Activated T-helper 17 cell treated with anti-CD3 and anti-CD28 coated beads, Interleukin-2, amount 50 U/mL, for 72 hours (primary cell): ENCODE results near the gene SMARCAL1. TPM values are rescaled to one million over a fixed set of nuclear protein-coding genes. Genes with fewer than 3 reads are reported as not detected.

Experiments used
- ATAC-seq: fragments of 150-1000 bp; cut with Tn5 transposase; replicated peaks from 2 replicates; pipeline ENCODE4 v1.10.0; 2021; ENCODE audit warnings: mild to moderate bottlenecking, moderate library complexity
- H3K27ac Mint-ChIP-seq: one replicate; pipeline ENCODE4 v1.8.0; 2022; ENCODE audit warnings: mixed read lengths
- H3K27me3 Mint-ChIP-seq: one replicate; pipeline ENCODE4 v1.8.0; 2022; ENCODE audit warnings: mixed read lengths
- H3K36me3 Mint-ChIP-seq: one replicate; pipeline ENCODE4 v1.8.0; 2022; ENCODE audit warnings: low read depth, mild to moderate bottlenecking, mixed read lengths
- H3K4me1 Mint-ChIP-seq: one replicate; pipeline ENCODE4 v1.8.0; 2022; ENCODE audit warnings: mixed read lengths
- H3K4me3 Mint-ChIP-seq: one replicate; pipeline ENCODE4 v1.8.0; 2022; ENCODE audit warnings: mild to moderate bottlenecking, mixed read lengths
- H3K9me3 Mint-ChIP-seq: one replicate; pipeline ENCODE4 v1.8.0; 2022; ENCODE audit warnings: mixed read lengths
- total RNA-seq, 2 donors: library from RNA; stranded (reverse); gene quantifications; one replicate each; pipeline ENCODE4 v1.2.3, GENCODE V29; 2022

The SMARCAL1 gene
- total RNA-seq, 2 donors from 2014 or later: 26.1 to 27.3 TPM

GRCh38 chr2:216408426-216409290, 3.6 kb upstream of the SMARCAL1 start:
- H3K27ac Mint-ChIP-seq: no peak overlapping the region
- no peaks in the 10 kb centered on the region for H3K9me3 Mint-ChIP-seq
- no peaks in the 10 kb centered on the region for H3K4me1 Mint-ChIP-seq
- ATAC-seq: no peak
- peaks cover 6% of the 10 kb centered on the region for H3K36me3 Mint-ChIP-seq
- peaks cover 8% of the 10 kb centered on the region for H3K27me3 Mint-ChIP-seq
- no peak overlapping the region for H3K4me3 Mint-ChIP-seq

DNA sequence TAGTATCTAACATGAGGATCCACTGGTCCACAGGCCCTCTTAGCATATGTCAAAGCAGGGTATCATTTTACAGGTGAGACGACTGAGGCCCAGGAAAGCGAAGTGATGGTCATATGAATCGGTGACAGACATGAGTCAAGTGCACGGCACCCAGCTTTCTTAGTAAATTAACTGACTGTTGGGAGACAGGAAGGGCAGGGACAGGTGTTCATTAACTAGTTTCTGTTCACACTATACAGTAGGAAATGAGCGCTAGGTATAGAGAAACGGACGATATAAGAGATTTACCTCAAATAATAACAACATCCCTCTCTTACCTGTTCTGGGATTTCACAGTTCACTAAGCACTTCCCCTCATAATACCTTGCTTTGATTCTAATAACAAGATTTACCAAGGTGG, 1.7 kb upstream of the SMARCAL1 start:
- Mint-ChIP-seq H3K4me1 (no peaks in the 10 kb centered on the region), H3K27me3 (peaks cover 7% of the 10 kb centered on the region), H3K9me3 (no peaks in the 10 kb centered on the region), H3K27ac (no peak overlapping the region), H3K36me3 (peaks cover 12% of the 10 kb centered on the region), H3K4me3 (no peak overlapping the region)
- ATAC-seq: no peak

DNA sequence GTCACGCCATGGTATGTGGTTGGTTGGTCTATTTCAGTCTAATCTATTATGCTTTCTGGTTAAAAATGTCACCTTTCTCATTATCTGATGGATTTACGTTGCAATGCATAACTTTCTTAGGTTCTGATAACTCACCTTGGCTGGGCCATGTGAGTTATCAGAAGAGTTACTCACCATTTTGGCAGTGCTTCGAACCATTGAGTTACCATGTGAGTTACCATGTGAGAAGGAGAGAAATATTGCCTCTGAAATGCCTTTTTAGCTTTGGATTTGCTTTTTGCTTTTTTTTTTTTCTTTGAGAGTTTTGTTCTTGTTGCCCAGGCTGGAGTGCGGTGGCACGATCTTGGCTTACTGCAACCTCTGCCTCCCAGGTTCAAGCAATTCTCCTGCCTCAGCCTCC, 1.6 kb downstream of the SMARCAL1 start:
- Mint-ChIP-seq H3K4me3 (peak overlapping the region; percentile 96), H3K9me3 (no peaks in the 10 kb centered on the region), H3K4me1 (peaks cover 8% of the 10 kb centered on the region), H3K27me3 (no peaks in the 10 kb centered on the region), H3K36me3 (peaks cover 41% of the 10 kb centered on the region), H3K27ac (no peak overlapping the region)
- no peak for ATAC-seq

DNA sequence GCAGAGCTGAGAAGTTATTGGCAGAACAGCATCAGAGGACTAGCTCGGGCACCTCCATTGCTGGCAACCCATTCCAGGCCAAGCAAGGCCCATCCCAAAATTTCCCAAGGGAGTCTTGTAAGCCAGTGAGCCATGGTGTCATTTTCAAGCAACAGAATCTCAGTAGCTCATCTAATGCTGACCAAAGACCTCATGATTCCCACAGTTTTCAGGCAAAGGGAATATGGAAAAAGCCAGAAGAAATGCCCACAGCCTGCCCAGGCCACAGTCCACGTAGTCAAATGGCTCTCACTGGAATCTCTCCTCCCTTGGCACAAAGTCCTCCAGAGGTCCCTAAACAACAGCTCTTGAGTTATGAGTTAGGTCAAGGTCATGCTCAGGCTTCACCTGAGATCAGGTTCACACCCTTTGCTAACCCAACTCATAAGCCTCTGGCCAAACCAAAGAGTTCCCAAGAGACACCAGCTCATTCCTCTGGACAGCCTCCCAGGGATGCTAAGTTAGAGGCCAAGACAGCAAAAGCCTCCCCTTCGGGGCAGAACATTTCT, 2.6 kb downstream of the SMARCAL1 start:
- Mint-ChIP-seq H3K36me3 (peaks cover 51% of the 10 kb centered on the region), H3K27me3 (no peaks in the 10 kb centered on the region), H3K9me3 (no peaks in the 10 kb centered on the region), H3K27ac (no peak overlapping the region), H3K4me1 (peaks cover 12% of the 10 kb centered on the region), H3K4me3 (no peak overlapping the region)
- ATAC-seq: no peak

DNA sequence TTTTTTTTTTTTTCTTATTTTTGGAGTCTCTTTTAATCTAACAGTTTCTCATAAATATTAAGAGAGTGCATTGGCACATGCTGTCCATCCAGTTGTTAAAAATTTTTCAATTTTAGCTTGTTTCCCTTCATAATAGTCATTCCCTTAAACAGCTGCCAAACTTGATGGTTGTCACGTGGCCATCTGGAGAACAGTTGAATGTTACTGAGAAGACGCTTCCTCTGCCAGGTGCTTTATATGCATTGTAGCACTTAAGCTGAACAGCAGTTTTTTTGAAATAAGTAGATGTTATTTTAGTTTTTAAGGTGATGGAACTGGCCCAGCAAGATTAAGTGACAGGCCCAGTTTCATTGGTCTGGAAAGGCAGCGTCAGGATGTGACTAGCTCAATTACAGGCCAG, 3.3 kb downstream of the SMARCAL1 start:
- peaks cover 58% of the 10 kb centered on the region for H3K36me3 Mint-ChIP-seq
- H3K4me1 Mint-ChIP-seq: peaks cover 17% of the 10 kb centered on the region
- H3K4me3 Mint-ChIP-seq: no peak overlapping the region
- no peaks in the 10 kb centered on the region for H3K27me3 Mint-ChIP-seq
- H3K27ac Mint-ChIP-seq: no peak overlapping the region
- H3K9me3 Mint-ChIP-seq: no peaks in the 10 kb centered on the region
- ATAC-seq: no peak

DNA sequence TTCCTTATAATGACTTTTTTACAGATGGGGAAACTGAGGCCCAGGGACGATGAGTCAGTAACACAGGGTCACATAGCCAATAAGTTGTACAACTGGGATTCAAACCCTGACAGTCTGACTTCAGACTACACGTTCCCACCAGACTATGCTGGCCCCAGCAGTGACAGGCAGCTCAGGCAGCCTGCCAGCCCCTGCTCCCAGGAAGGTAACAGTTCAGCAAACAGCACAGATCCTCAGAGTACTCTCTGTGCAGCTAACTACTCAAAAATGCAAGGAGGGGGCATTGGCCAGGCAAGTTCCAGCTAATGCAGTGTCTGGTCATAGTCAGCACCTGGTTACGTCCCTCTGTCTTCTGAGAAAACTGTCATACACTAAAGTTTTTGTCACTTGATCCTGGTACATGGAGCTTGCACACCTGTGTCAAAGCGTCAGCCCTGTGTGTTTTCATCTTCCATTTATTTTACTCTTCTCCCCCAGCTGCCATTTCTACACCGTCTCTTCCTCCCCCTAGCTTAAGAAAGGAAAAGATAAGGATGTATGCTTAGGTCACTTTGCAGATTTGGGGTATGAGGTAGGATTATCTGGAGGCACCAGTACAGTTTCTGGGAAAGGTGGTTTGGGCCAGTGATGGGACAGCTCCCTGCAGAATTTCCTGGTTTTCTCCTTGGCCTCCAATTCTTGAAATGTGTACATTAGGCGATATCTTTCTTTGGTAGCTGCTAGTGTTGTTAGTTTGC, 4.5 kb downstream of the SMARCAL1 start:
- H3K4me1 Mint-ChIP-seq: peaks cover 17% of the 10 kb centered on the region
- peaks cover 70% of the 10 kb centered on the region for H3K36me3 Mint-ChIP-seq
- no peaks in the 10 kb centered on the region for H3K9me3 Mint-ChIP-seq
- no peak overlapping the region for H3K4me3 Mint-ChIP-seq
- no peak for ATAC-seq
- no peaks in the 10 kb centered on the region for H3K27me3 Mint-ChIP-seq
- H3K27ac Mint-ChIP-seq: no peak overlapping the region

DNA sequence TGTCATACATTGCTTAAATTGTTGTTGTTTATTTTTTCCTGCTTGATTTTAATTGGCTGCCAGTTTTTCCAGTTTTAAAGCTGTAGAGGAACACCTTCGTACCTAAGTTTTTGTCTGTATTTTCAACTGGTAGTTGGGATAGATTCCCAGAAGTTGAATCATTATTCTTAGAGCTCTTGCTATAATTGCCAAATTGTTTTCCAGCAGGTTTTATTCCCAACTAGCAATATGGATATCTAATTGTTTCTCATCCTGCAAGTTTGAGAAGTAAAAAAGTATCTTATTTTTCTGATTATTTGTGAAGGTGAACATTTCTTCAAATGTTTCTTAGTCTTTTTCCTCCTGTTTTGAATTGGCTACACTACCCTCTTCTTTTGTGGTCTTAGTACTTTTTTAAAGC, 6.7 kb downstream of the SMARCAL1 start:
- no peak for ATAC-seq
- H3K36me3 Mint-ChIP-seq: peaks cover 86% of the 10 kb centered on the region
- no peaks in the 10 kb centered on the region for H3K9me3 Mint-ChIP-seq

DNA sequence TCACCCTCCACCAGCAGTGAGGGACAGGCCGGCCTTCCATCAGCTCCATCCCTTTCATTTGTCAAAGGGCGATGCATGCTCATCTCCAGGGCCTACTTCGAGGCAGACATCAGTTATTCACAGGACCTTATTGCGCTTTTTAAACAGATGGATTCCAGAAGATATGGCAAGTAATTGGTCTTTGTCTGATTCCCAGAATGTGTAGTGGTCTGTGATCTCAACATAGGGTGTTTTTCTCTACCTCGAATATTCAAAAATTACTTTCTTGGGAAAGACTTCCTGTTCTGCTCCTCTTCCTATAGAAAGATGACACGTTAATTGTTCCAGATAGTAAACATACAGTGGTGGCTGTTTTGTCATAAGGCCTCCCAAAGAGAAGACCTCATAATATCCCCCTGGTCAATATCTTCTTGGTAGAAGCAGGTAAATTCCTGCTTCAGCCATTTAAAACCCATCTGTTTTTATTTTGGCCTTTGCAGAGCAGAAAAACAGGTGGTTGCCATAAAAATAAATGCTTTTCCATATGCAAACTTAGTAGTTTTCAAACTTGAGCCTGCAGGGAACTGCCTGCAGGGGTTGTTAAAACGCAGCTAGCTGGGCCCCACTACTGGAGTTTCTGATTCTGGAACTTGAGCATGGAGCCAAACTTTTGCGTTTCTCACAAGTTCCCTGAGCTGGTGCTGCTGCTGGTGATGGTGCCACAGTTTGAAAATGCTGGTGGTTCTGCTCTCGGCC, 8.2 kb downstream of the SMARCAL1 start:
- H3K27me3 Mint-ChIP-seq: no peaks in the 10 kb centered on the region
- H3K4me3 Mint-ChIP-seq: no peak overlapping the region
- H3K4me1 Mint-ChIP-seq: peaks cover 17% of the 10 kb centered on the region
- no peak for ATAC-seq
- H3K27ac Mint-ChIP-seq: peak overlapping the region; percentile 49
- no peaks in the 10 kb centered on the region for H3K9me3 Mint-ChIP-seq
- peaks cover 95% of the 10 kb centered on the region for H3K36me3 Mint-ChIP-seq

More for the DNA sequence above, 6.7 kb downstream of the SMARCAL1 start:
- peaks cover 17% of the 10 kb centered on the region for H3K4me1 Mint-ChIP-seq
- H3K4me3 Mint-ChIP-seq: no peak overlapping the region
- H3K27me3 Mint-ChIP-seq: no peaks in the 10 kb centered on the region
- H3K27ac Mint-ChIP-seq: no peak overlapping the region

- H3K4me1 Mint-ChIP-seq: peaks cover 9% of the 10 kb centered on the region
- no peaks in the 10 kb centered on the region for H3K27me3 Mint-ChIP-seq
- no peaks in the 10 kb centered on the region for H3K9me3 Mint-ChIP-seq
- no peak overlapping the region for H3K27ac Mint-ChIP-seq
- peaks cover 98% of the 10 kb centered on the region for H3K36me3 Mint-ChIP-seq
- no peak for ATAC-seq
- H3K4me3 Mint-ChIP-seq: no peak overlapping the region
These were observed 10.8 kb downstream of the SMARCAL1 start for GRCh38 chr2:216423071-216423470.

- Mint-ChIP-seq H3K27me3 (no peaks in the 10 kb centered on the region), H3K4me1 (peaks cover 7% of the 10 kb centered on the region), H3K4me3 (no peak overlapping the region), H3K27ac (no peak overlapping the region), H3K36me3 (peaks cover 98% of the 10 kb centered on the region), H3K9me3 (no peaks in the 10 kb centered on the region)
- no peak for ATAC-seq
These were observed 12.0 kb downstream of the SMARCAL1 start for GRCh38 chr2:216424274-216424673.

DNA sequence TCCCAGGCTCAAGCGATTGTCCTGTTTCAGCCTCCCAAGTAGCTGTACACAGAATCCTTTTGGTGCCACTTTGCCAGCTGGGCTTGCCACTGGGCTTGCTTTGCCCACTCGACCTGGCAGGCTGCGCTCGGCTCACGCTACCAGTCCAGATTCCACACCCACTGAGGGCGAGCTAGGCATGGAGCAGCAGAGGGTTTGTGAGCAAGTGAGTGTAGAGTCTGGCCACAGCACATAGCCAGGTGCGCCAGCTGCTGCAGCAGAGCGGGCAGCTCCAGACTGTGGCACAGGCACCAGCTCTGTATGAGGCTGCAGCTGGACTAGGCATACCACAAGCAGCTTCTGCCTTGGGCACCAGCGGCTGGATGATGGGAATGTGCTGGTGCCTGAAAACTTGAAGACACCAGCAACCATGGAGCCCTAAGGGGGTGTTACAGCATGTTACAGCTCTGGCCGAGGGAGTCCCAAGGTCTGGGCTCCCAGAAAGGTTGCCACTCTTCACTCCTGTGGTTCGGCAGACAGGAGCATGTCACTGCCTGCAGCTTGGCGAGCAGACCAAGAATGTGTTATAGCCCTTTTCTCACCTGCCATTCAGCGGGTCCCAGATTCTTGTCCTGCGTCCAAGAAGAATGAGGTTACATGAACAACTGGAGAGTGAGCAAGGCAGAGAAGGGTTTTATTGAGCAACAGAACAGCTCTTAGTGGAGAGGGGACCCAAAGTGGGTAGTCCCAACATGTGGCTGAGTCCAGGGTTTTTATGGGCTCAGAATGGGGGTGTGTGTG, 12.9 kb downstream of the SMARCAL1 start:
- Mint-ChIP-seq H3K4me1 (peaks cover 2% of the 10 kb centered on the region), H3K4me3 (no peak overlapping the region), H3K27me3 (no peaks in the 10 kb centered on the region), H3K9me3 (no peaks in the 10 kb centered on the region), H3K36me3 (peaks cover 98% of the 10 kb centered on the region), H3K27ac (no peak overlapping the region)
- no peak for ATAC-seq

- no peak for ATAC-seq
- H3K27ac Mint-ChIP-seq: no peak overlapping the region
- no peaks in the 10 kb centered on the region for H3K27me3 Mint-ChIP-seq
- no peaks in the 10 kb centered on the region for H3K4me1 Mint-ChIP-seq
- peaks cover 98% of the 10 kb centered on the region for H3K36me3 Mint-ChIP-seq
- no peak overlapping the region for H3K4me3 Mint-ChIP-seq
- H3K9me3 Mint-ChIP-seq: no peaks in the 10 kb centered on the region
These were observed 14.0 kb downstream of the SMARCAL1 start for GRCh38 chr2:216426166-216426777.

- ATAC-seq: no peak
- no peaks in the 10 kb centered on the region for H3K4me1 Mint-ChIP-seq
- no peaks in the 10 kb centered on the region for H3K27me3 Mint-ChIP-seq
- no peak overlapping the region for H3K27ac Mint-ChIP-seq
- H3K4me3 Mint-ChIP-seq: no peak overlapping the region
- no peaks in the 10 kb centered on the region for H3K9me3 Mint-ChIP-seq
- H3K36me3 Mint-ChIP-seq: peaks cover 98% of the 10 kb centered on the region
These were observed 14.7 kb downstream of the SMARCAL1 start for GRCh38 chr2:216426938-216427337.
